GM18909 (cell line): Measurements from ENCODE around the gene CCDC124.
A peak's percentile ranks its signal among the peaks of the same experiment; 100 is the strongest.

Experiments used
- ATAC-seq: cut with Tn5 transposase; IDR thresholded peaks from one replicate; pipeline ENCODE4 v1.9.1; 2021; ENCODE audit warnings: mild to moderate bottlenecking; ENCODE audit not compliant: unreplicated experiment, poor library complexity

The CCDC124 gene

DNA sequence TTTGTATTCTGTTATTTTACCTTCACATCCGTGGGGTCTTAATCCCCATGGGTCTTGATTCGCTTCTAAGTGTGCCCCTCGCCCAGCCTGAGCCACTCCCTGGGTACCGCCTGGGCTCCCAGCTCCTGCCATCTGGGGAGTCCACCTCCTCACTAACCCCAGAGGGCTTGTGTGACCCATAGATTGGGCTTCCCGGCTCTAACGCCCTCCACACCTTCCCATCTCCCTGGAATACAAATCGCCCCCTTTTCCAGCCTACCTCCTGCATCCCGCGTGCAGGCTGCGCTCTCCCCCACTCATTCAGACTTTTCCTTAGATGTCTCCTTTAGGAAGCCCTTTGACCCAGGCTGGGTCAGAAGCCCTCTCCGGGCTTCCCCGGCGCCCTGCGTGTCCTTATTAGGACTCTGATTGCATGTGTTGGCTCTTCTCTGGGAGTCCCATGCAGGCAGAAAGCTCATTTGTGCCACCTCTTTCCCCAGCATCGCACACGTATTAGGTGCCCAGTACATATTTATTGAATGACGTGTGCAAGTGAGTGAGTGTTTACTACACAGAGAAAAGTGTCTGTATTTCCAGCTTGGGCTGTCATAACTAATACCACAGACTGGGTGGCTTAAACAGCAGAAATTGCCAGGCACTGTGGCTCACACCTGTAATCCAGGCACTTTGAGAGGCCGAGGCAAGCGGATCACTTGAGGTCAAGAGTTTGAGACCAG lies 757 bp downstream of the CCDC124 start:
- ATAC-seq, result no peak

DNA sequence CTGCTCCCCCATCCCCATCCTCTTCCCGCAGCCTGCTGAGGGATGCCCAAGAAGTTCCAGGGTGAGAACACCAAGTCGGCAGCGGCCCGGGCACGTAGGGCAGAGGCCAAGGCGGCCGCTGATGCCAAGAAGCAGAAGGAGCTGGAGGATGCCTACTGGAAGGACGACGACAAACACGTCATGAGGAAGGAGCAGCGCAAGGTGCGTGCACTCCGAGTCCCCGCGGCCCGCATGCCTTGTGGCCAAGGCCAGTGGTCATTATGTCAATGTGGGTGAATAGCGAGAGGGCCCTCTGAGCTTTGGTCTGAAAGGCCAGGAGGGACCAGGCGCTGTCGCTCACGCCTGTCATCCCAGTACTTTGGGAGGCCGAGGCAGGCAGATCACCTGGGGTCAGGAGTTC lies 3.6 kb downstream of the CCDC124 start:
- no peak for ATAC-seq

DNA sequence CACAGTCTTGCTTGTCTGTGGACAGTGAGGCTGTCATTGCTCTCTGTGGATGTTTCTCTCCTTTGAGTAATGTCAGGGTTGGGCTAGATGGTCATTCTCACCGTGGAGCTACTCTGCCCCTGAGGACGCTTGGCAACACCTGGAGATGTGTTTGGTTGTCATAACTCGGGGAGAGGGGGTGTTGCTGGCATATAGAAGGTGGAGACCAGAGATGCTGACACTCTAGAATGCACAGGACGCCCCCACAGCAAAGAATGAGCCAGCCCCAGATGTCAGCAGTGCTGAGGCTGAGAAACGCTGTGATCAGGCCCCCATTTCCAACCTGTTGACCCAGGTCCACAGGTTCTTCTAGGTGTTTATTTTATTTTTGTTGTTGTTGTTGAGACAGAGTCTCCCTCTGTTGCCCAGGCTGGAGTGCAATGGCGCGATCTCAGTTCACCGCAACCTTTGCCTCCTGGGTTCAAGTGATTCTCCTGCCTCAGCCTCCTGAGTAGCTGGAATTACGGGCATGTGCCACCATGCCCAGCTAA lies 4.6 kb downstream of the CCDC124 start:
- no peak for ATAC-seq

DNA sequence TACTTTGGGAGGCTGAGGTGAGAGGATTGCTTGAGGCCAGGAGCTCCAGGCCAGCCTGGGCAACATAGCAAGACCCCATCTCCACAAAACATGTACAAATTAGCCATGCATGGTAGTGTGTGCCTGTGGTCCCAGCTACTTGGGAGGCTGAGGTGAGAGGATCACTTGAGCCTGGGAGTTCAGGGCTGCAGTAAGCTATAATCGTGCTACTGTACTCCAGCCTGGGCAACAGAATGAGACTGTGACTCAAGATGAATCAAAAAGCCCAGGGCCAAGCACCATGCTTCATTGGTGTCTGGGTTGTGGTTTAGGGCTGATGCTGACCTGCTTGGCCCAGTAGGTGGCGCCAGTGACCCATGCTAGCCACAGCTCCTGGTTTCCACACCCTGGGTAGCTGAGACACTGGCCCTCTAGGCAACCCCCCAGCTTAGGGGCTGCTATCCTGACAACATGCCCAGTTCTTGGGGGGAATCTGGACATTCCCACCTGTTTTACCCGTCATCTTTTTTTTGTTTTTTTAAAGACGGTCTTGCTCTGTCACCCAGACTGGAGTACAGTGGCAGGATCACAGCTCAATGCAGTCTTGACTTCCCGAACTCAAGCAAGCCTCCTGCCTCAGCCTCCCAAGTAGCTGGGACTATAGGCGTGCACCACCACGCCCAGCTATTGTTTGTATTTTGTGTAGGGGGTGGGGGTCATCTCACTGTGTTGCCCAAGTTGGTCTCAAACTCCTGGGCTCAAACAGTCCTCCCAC lies 5.5 kb downstream of the CCDC124 start:
- no peak for ATAC-seq

DNA sequence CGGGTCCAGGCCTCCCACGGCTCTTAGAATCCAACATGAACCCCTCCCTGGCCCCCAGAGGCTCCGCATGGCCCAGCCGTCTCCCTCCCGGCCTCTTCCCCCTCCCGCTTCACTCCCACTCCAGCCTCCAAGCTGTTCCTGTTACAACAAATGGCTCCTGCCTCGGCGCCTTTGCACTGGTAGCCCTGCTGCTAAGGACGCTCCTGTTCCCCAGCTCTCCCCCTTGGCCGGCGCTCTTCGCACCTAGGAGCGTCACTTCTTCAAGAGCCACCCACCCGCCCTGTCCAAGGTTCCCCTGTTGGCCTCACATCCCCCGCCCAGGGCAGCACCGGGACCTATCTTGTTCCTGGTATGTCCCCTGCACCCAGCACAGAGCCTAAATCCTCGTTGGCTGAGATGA lies 9.4 kb downstream of the CCDC124 start:
- ATAC-seq, result no peak

DNA sequence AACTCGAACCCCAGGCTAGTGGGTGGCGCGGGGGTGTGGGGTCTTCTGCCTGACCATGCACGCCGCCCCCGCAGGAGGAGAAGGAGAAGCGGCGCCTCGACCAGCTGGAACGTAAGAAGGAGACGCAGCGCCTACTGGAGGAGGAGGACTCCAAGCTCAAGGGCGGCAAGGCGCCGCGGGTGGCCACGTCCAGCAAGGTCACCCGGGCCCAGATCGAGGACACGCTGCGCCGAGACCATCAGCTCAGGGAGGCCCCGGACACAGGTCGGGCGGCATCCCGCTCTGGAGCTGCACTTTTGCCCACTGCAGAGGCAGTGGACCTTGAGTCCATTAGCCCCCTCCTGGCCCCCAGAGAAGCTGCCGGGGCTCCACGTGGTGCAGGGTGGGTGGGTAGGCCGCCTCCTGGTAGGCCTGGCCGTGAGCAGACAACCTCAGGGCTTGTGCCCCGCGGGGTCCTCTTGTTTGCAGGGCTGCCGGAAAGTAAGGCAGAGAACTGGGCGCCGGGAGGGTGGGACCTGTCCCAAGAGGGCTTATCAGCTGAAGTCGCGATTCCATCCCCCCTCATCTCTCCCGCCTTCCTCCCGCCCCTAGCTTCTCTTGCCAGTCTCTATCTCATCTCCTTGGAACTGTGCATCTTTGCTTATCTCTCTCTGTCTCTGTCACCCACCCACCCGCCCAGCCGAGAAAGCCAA lies 9.9 kb downstream of the CCDC124 start:
- ATAC-seq, result no peak

DNA sequence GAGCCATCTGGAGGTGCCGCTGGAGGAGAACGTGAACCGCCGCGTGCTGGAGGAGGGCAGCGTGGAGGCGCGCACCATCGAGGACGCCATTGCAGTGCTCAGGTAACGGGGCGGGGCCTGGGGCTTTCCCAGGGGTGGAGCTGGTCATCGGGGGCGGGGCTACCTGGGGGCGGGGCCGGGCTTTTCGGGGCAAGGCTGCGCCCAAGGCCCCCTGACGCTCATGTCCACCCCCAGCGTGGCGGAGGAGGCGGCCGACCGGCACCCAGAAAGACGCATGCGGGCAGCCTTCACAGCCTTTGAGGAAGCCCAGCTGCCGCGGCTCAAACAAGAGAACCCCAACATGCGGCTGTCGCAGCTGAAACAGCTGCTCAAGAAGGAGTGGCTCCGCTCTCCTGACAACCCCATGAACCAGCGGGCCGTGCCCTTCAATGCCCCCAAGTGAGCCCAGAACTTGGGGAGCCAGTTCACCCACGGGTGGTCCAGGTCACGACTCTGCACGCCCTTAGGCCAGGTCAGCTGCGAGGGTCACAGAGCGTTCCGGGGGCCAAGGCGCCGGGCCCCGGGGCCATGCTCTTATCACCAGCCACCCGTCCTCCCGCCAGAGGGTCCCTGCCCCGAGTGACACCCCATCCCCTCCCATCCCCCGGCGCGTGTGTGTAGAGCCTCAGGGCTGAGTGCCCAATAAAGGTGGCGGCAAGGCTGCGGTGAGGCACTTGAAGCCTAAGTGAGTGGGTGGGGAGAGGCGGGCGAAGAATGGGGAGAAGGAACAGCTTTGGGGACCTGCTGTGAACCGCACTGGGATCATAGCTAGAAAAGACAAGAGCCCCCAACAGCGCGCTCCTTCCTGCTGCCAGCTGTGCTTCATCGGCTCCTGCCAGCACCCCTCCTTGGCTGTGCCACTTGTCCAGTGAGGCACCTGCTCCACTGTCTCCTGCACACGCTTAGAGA lies 10.7 kb downstream of the CCDC124 start:
- ATAC-seq, result no peak

DNA sequence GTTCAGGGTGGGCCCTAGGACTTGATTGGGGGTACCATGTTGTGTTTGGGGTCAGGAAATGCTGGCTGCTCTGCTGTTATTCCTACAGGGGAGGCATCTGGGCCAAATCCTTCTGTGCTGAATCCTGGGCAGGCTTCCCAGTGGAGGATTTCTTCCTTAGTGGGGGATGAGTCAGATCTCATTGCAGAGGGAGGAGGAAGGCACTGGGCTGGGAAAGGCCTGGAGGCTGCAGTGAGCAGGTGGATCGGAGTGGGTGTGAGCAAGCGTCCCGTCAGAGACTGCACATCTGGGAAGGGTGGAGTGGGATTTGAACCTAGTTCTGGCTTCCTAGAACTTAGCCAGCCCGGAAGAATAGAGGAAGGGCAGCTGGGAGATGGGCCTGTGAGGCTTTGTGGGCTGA lies 11.5 kb downstream of the CCDC124 start:
- ATAC-seq, result no peak

DNA sequence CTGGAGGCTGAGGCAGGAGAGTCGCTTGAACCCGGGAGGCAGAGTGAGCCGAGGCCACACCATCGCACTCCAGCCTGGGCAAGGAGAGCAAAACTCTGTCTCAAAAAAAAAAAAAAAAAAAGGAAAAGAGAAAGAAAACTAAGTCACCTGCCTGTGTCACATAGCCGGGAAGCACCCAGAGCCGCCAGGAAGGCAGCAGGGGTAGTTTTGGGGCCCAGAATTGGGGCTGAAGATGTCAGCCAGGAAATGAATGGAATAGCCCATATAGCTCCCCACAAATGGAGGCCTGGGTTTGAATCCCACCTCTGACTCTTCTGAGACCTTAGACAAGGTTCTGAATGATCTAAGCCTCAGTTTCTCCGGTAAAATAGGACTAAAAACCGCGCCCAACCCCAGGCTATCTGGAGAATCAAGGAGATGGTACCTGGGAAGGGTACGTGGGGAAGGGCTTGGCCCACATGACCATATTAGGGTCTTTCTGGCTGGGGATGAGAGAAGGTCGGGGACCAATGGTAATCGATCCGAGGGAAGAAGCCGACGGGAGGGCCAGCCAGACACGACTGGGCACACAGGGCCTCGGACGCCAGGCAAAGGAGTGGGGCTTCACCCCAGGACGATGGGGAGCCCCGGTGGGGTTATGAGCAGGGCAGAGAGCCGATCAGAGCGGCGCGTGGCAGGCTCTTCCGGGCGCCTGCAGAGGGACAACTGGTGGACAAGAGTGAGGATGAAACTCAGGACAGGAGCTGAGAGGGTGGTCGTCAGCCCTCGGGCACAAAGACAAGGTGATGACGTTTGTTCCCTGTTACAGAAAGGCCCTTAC lies 14.4 kb downstream of the CCDC124 start:
- ATAC-seq, result peak; percentile 24

DNA sequence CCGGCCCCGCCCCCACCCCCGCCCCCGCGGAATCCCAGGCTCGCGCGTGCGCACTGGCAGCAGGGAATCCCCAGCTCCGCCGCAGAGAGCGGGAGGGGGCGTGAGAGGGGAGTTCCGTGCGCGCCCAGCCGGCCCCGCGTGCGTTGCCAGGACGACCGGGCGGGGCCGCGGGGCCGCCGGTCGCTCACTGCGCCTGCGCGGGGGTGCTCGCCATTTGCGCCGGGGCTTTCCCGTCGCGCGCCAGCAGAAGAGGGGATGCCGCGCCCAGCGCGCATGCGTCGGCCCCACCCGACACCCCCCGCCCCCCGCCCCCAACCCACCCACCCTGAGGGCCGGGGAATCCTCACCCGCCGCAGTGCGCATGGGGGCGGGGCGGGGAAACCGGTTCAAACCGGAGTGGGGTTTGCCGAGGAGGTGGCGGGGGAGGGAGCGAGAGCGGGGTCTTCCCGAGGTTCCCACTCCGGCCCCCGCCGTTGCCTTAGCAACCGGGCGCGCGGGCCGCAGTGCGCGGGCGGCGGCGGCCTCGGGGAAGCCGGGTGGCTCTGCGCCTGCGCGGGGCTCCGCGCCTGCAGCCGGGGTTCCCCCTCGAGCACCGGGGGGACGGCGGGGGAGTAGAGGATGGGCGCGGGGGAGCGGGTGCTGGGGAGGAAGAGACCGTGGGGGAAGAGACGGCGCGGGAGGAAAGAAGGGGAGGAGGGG lies 15.1 kb downstream of the CCDC124 start:
- peak; percentile 60 for ATAC-seq

DNA sequence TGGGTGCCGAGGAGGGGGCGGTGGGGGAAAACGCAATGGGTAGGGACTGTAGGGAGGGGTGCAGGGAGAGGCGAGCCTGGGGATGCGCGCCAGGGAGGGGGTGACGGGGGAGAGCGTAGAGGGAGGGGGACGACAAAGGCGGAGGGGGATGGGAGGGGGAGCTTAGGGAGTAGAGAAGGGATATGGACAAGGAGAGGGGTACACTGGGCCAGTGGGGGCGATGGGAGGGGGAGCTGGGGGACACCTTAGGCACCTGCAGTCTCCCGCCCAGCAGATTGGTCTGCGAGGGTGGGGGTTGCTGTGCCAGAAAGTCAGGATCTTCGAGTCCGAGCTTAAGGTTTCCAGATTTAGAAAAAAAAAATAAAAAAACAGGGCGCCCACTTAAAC lies 15.7 kb downstream of the CCDC124 start:
- no peak for ATAC-seq

DNA sequence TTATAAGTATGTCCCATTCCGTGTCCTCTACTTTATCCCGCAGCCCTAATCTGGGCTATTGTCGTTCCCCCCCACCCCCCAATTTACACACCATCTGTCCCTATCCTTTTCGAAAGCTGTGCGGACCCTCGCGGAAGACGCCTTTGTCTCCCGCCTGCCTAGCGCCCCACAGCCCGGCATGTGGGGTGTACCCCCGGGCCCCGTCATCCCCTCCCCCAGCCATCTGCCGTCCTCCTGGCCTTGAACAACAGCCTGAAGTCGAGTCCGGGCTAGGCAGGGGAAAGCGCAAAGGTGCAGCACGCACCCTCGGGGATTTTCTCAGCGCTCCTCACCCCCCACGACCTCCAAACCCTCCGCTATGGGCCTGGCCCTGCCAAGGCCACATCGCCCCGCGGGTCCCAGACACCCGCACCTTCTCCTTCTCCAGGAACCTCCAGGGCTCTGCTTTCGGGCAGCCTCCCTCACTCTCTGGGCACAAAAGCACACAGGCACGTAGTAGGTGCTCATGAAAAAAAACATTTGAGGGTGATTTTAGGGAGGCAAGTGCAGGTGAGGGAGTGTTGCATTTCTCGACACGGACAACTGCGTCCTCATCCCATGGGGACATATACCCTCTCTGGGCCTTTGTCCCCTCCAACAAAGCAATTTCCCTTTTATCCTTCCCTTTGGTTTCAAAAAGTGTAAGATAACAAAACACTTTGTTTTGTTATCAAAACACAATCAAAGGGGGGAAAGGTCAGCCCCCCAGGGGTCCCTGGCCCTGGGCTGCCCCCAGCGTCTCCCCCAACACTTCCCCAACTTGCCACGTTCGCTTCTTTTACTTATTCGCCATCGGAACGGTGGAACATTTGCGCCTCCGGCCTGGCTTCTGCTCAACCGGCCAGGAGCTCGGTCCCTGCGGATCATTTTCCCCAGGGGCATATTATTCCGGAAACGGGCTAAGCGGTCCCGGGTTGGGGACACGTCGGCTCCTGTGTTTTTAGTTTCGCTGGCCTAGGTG lies 16.4 kb downstream of the CCDC124 start:
- no peak for ATAC-seq

DNA sequence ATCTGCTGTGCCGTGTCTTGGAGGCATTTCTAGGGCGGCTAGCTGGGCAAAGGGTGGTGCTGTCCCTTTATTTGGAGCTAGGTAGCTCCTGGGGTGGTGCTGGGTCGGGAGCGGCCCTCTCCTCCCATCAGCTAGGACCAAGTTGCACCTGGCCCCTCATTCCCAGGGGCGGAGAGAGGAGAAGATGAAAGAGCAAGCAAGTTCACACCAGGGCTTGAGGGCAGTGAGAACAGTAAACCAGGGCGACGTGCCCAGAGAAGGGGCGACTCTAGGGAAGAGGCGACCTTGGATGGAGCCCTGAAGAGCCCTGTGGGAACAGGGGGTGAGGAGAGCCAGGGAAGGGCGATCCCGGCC lies 17.1 kb downstream of the CCDC124 start:
- ATAC-seq, result no peak

DNA sequence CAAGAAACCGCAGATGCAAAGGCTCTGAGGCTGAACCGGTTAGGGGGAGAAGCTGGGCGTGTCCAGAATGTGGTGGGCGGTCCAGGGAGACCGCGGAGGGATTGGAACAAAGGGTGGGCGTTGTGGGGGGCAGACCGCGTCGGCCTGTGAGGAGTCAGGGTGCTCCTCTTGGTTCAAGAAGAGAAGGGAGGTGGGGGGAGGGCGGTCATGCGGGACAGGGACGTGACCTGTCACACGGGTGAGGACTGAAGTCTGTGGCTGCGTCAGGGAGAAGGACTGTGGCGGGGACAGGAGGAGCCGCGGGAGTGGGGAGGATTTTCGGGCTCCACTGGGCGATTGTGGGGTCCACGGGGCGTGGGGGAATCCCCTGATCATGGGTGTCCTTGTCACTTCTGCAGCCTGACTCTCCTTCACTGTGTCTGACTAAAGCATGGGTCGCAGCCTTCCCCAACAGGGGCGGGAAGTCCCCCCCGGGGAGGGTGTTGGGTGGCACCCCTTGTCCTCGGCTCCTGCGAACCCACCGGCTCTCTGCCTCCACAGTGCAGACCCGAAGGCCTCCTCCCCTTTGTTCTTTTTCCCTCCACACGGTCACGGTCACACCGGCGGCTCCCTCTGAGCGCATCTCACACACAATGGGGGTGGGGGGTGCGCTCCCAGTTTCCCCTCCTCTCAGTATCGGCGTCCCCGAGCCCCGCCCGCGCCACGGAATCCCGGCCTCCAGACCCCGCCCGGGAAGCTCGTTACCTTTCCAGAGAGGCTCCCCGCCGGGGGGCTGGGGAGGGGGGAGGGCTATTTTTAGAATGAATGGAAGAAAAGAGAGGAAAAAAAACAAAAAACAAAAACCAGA lies 17.7 kb downstream of the CCDC124 start:
- ATAC-seq, result no peak

DNA sequence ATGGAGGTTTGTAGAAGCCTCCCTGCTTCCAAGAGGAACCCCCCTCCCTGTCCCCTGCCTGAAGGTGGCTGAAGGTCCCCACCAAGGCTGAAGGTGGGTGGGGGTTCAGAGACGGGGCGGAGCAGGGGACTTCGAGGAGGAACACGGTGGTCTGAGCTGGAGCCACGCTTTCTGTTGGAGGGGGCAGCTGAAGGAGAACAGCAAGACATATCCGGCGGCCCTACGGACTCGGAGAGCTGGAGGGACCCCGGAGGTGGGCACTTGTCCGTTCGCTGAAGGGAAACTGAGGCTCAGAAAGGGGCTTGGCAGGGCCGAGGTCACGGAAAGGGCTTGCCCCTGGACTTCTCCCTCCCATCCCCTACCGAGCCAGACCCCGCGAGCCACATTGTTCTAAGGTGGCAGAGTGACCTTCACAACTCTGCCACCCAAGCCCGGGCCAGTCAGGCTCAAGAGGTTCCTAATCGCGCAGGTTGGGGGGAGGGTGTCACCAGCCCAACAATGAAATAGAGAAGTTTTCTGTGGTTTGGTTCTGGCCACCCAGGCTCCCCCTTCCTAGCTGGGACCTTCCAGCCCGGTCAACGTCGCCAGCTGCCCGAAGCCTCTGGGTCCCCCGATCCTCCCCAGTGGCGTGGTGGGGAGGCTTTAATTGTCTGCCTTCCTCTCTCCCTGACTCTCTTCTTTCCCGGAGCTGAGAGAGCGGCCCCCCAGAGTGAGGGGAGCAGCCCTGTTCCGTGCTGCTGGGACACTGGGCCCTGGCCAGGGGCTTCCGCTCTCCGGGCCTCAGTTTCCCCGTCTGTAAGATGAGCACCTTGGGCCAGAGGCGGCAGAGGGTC lies 18.6 kb downstream of the CCDC124 start:
- ATAC-seq, result no peak
